H9 (cell line): Measurements from ENCODE around the gene EFNA5. TPM values are rescaled to one million over a fixed set of nuclear protein-coding genes. Genes with fewer than 3 reads are reported as not detected.

ENCODE experiments used
- DNase-seq: peaks from one replicate; pipeline ENCODE4 v3.0.0-alpha.2; 2017
- H2AFZ ChIP-seq: one replicate; pipeline ENCODE4 v1.6.1; 2013; ENCODE audit warnings: mild to moderate bottlenecking, low read length, control low read depth, moderate library complexity
- H2AK5ac ChIP-seq: 2 replicates; pipeline ENCODE4 v1.6.1; 2013; ENCODE audit warnings: low read length, control low read depth, mixed read lengths; ENCODE audit not compliant: insufficient read length
- H2BK120ac ChIP-seq: one replicate; pipeline ENCODE4 v1.6.1; 2013; ENCODE audit warnings: low read depth, mild to moderate bottlenecking, low read length, control low read depth, inconsistent platforms; ENCODE audit not compliant: poor library complexity, severe bottlenecking
- H2BK12ac ChIP-seq: 2 replicates; pipeline ENCODE4 v1.6.1; 2013; ENCODE audit warnings: low read length, control low read depth, mixed read lengths, low read depth; ENCODE audit not compliant: insufficient read length
- H2BK15ac ChIP-seq: 2 replicates; pipeline ENCODE4 v1.6.1; 2013; ENCODE audit warnings: low read depth, low read length, control low read depth
- H2BK20ac ChIP-seq: one replicate; pipeline ENCODE4 v1.6.1; 2013; ENCODE audit warnings: low read depth, mild to moderate bottlenecking, low read length, control low read depth, inconsistent platforms; ENCODE audit not compliant: poor library complexity, severe bottlenecking
- H2BK5ac ChIP-seq: 2 replicates; pipeline ENCODE4 v1.6.1; 2013; ENCODE audit warnings: low read length, control low read depth, mixed read lengths; ENCODE audit not compliant: insufficient read length
- H3K14ac ChIP-seq: 2 replicates; pipeline ENCODE4 v1.6.1; 2013; ENCODE audit warnings: low read length, control low read depth; ENCODE audit not compliant: insufficient read depth
- H3K18ac ChIP-seq: 2 replicates; pipeline ENCODE4 v1.6.1; 2013; ENCODE audit warnings: low read depth, mild to moderate bottlenecking, mixed read lengths, low read length, control low read depth; ENCODE audit not compliant: insufficient read length
- H3K23ac ChIP-seq: 2 replicates; pipeline ENCODE4 v1.6.1; 2013; ENCODE audit warnings: low read length, control low read depth, mixed read lengths, low read depth; ENCODE audit not compliant: insufficient read length
- H3K23me2 ChIP-seq: 2 replicates; pipeline ENCODE4 v1.6.1; 2013; ENCODE audit warnings: low read depth, mild to moderate bottlenecking, mixed read lengths, low read length, control low read depth; ENCODE audit not compliant: insufficient read length, poor library complexity, severe bottlenecking
- H3K27ac ChIP-seq: 2 replicates; pipeline ENCODE4 v1.5.1; 2013; ENCODE audit warnings: low read length, control low read depth, mixed read lengths, low read depth; ENCODE audit not compliant: insufficient read length
- H3K27me3 ChIP-seq: 2 replicates; pipeline ENCODE4 v1.6.1; 2013; ENCODE audit warnings: low read length, control low read depth, inconsistent platforms; ENCODE audit not compliant: insufficient read depth
- H3K4ac ChIP-seq: 2 replicates; pipeline ENCODE4 v1.6.1; 2013; ENCODE audit warnings: low read depth, mild to moderate bottlenecking, control low read depth, inconsistent platforms, low read length, moderate library complexity
- H3K4me1 ChIP-seq: 2 replicates; pipeline ENCODE4 v1.6.1; 2013; ENCODE audit warnings: low read length, control low read depth, inconsistent platforms; ENCODE audit not compliant: insufficient read depth
- H3K4me2 ChIP-seq: 2 replicates; pipeline ENCODE4 v1.6.1; 2013; ENCODE audit warnings: low read length, control low read depth, mixed read lengths; ENCODE audit not compliant: insufficient read length, insufficient read depth
- H3K56ac ChIP-seq: 2 replicates; pipeline ENCODE4 v1.6.1; 2013; ENCODE audit warnings: low read depth, mild to moderate bottlenecking, mixed read lengths, low read length, control low read depth; ENCODE audit not compliant: insufficient read length
- H3K79me1 ChIP-seq: 2 replicates; pipeline ENCODE4 v1.6.1; 2013; ENCODE audit warnings: low read depth, mild to moderate bottlenecking, moderate library complexity, low read length, control low read depth, inconsistent platforms; ENCODE audit not compliant: insufficient read depth, poor library complexity, severe bottlenecking
- H3K79me2 ChIP-seq: 2 replicates; pipeline ENCODE4 v1.6.1; 2013; ENCODE audit warnings: low read length, control low read depth, inconsistent platforms; ENCODE audit not compliant: insufficient read depth
- H3K9ac ChIP-seq: 2 replicates; pipeline ENCODE4 v1.6.1; 2013; ENCODE audit warnings: low read length, control low read depth, mixed read lengths; ENCODE audit not compliant: insufficient read length; ENCODE audit errors: extremely low read depth
- H3K9me3 ChIP-seq: one replicate; pipeline ENCODE4 v1.6.1; 2013; ENCODE audit warnings: low read depth, low read length, inconsistent platforms; ENCODE audit not compliant: control insufficient read depth
- H3T11ph ChIP-seq: one replicate; pipeline ENCODE4 v1.6.1; 2013; ENCODE audit warnings: mild to moderate bottlenecking, low read length, control low read depth, inconsistent platforms
- H4K20me1 ChIP-seq: one replicate; pipeline ENCODE4 v1.6.1; 2013; ENCODE audit not compliant: control insufficient read depth, insufficient read length, insufficient read depth
- H4K5ac ChIP-seq: 2 replicates; pipeline ENCODE4 v1.6.1; 2013; ENCODE audit warnings: low read depth, mild to moderate bottlenecking, mixed read lengths, low read length, control low read depth; ENCODE audit not compliant: insufficient read length
- H4K8ac ChIP-seq: replicated peaks from 2 replicates; pipeline ENCODE4 v1.6.1; 2013; ENCODE audit warnings: low read length, control low read depth, mixed read lengths, low read depth; ENCODE audit not compliant: insufficient read length
- H4K91ac ChIP-seq: 2 replicates; pipeline ENCODE4 v1.6.1; 2013; ENCODE audit warnings: low read depth, mild to moderate bottlenecking, moderate library complexity, mixed read lengths, low read length, control low read depth; ENCODE audit not compliant: insufficient read length
- H3K27ac Mint-ChIP-seq, 3 experiments: 2 replicates in 2 of 3; 3 replicates in 1 of 3; pipeline ENCODE4 v1.8.0; 2020 to 2021; ENCODE audit warnings: mixed read lengths in 3 of 3, mild to moderate bottlenecking in 1 of 3, moderate library complexity in 1 of 3
- H3K27me3 Mint-ChIP-seq: 2 replicates; pipeline ENCODE4 v1.8.0; 2021; ENCODE audit warnings: low read depth, mild to moderate bottlenecking, moderate library complexity, mixed read lengths
- H3K36me3 Mint-ChIP-seq, 3 experiments: 2 replicates in 2 of 3; 3 replicates in 1 of 3; pipeline ENCODE4 v1.8.0; 2020 to 2021; ENCODE audit warnings: low read depth in 3 of 3, mixed read lengths in 3 of 3; ENCODE audit not compliant: insufficient read depth in 1 of 3
- H3K4me1 Mint-ChIP-seq, 2 experiments: 2 replicates each; pipeline ENCODE4 v1.8.0; 2020; ENCODE audit warnings: mixed read lengths in 2 of 2
- H3K4me3 Mint-ChIP-seq, 2 experiments: 2 replicates in 1 of 2; 3 replicates in 1 of 2; pipeline ENCODE4 v1.8.0; 2020 to 2021; ENCODE audit warnings: mild to moderate bottlenecking in 2 of 2, mixed read lengths in 2 of 2, moderate library complexity in 1 of 2
- H3K9me3 Mint-ChIP-seq, 2 experiments: 2 replicates in 1 of 2; 3 replicates in 1 of 2; pipeline ENCODE4 v1.8.0; 2020; ENCODE audit warnings: mild to moderate bottlenecking in 2 of 2, mixed read lengths in 2 of 2, moderate library complexity in 1 of 2
- WGBS: extraction: QIAGEN DNeasy Blood & Tissue Kit; methylation state at CpG from one replicate; pipeline ENCODE4 v1.1.7; 2013; ENCODE audit warnings: missing lambda C conversion rate, low lambda C conversion rate, mixed read lengths; ENCODE audit not compliant: insufficient read length; ENCODE audit errors: extremely low coverage; 5-methylcytosine and 5-hydroxymethylcytosine counted together
- total RNA-seq: library from RNA; stranded (reverse); gene quantifications from 2 replicates; pipeline ENCODE4 v1.2.1, GENCODE V29; 2021
- TF ChIP-seq, protein P1 (sequence below): fragments of 200-600 bp; sonication (generic); conservative IDR thresholded peaks from 3 replicates; pipeline ENCODE4 v1.8.0; 2021; ENCODE audit warnings: antibody characterized with exemption, mild to moderate bottlenecking

EFNA5 gene
- total RNA-seq, 1 experiment from 2014 or later, result 20.4 TPM

DNA sequence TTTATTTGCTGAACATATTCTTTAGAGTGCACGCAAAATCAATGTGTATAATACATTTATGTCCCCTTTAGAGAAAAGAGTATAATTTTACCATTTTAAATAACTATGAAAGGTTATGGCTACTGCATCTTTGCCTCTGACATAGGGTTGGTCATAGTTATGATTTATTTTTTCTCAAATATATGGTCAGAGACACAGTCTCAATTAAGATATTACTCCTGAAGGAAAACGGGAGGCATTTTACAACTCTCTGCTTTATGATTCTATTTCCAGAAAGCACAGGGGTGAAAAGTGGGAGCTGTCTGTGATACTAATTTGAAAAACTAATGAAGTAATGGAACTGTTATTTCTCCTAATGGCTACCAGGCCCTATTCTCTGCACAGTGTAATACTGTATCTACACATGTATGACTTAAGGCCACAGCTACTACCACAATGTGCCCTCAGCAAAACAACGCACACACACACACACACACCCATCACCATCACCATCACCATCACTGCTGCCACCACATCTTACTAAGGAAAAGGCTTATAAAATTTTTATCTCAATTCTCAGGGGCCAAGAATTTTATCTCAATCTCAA, 262.9 kb downstream of the EFNA5 start:
- no peak overlapping the region for H2BK15ac ChIP-seq
- no peak overlapping the region; a peak in 1 of 7 replicates for H3K27ac Mint-ChIP-seq
- no CpG with 5 or more reads among the region's 3 CpGs for WGBS
- no peaks in the 10 kb centered on the region for H3K27me3 Mint-ChIP-seq
- H2BK12ac ChIP-seq, result no peak overlapping the region
- H3K56ac ChIP-seq, result no peak overlapping the region
- TF ChIP-seq, protein P1, sequence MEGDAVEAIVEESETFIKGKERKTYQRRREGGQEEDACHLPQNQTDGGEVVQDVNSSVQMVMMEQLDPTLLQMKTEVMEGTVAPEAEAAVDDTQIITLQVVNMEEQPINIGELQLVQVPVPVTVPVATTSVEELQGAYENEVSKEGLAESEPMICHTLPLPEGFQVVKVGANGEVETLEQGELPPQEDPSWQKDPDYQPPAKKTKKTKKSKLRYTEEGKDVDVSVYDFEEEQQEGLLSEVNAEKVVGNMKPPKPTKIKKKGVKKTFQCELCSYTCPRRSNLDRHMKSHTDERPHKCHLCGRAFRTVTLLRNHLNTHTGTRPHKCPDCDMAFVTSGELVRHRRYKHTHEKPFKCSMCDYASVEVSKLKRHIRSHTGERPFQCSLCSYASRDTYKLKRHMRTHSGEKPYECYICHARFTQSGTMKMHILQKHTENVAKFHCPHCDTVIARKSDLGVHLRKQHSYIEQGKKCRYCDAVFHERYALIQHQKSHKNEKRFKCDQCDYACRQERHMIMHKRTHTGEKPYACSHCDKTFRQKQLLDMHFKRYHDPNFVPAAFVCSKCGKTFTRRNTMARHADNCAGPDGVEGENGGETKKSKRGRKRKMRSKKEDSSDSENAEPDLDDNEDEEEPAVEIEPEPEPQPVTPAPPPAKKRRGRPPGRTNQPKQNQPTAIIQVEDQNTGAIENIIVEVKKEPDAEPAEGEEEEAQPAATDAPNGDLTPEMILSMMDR, result no peak
- H2AFZ ChIP-seq, result no peak overlapping the region
- H3K9me3 ChIP-seq, result no peaks in the 10 kb centered on the region
- H2BK5ac ChIP-seq, result no peak overlapping the region
- no peak overlapping the region for H3K4ac ChIP-seq
- no peak overlapping the region for H4K5ac ChIP-seq
- peaks cover 29 to 33% of the 10 kb centered on the region in 2 experiments for H3K4me1 Mint-ChIP-seq
- no peaks in the 10 kb centered on the region for H3K79me2 ChIP-seq
- no peak overlapping the region for H4K91ac ChIP-seq
- H3K27ac ChIP-seq, result no peak overlapping the region
- no peak overlapping the region for H2AK5ac ChIP-seq
- H3K36me3 Mint-ChIP-seq, result peaks cover 0 to 4% (median 0%) of the 10 kb centered on the region in 3 experiments; a peak in 2 of 7 replicates
- H3K14ac ChIP-seq, result no peak overlapping the region
- no peaks in the 10 kb centered on the region for H3K23me2 ChIP-seq
- H3K4me1 ChIP-seq, result peaks cover 5% of the 10 kb centered on the region; the same call in 1 of the 2 replicates
- H3K27me3 ChIP-seq, result no peaks in the 10 kb centered on the region
- H3K9ac ChIP-seq, result no peak overlapping the region
- no peak overlapping the region for H2BK20ac ChIP-seq
- no peaks in the 10 kb centered on the region for H3K9me3 Mint-ChIP-seq
- H3K23ac ChIP-seq, result no peak overlapping the region
- H3K4me3 Mint-ChIP-seq, result no peak overlapping the region
- H2BK120ac ChIP-seq, result no peak overlapping the region
- H3K4me2 ChIP-seq, result no peak overlapping the region
- no peaks in the 10 kb centered on the region for H3K79me1 ChIP-seq
- H3T11ph ChIP-seq, result no peak overlapping the region
- no peak overlapping the region for H4K8ac ChIP-seq
- H4K20me1 ChIP-seq, result no peaks in the 10 kb centered on the region
- no peak for DNase-seq
- no peak overlapping the region for H3K18ac ChIP-seq
